Measurements from ENCODE around the gene CDC23.
"Not testable (repeated sequence)": the region's sequence is repeated elsewhere in the genome, so short reads cannot be mapped to it uniquely, and the experiment has no call there.

Gene CDC23

GRCh38 chr5:138230261-138230660 is 17.1 kb upstream of the CDC23 start:
- H3K27ac ChIP-seq = peak overlapping the region; percentile 60
- no peak for TF ChIP-seq CTCF (conservative IDR thresholded peaks at IDR 0.05)

DNA sequence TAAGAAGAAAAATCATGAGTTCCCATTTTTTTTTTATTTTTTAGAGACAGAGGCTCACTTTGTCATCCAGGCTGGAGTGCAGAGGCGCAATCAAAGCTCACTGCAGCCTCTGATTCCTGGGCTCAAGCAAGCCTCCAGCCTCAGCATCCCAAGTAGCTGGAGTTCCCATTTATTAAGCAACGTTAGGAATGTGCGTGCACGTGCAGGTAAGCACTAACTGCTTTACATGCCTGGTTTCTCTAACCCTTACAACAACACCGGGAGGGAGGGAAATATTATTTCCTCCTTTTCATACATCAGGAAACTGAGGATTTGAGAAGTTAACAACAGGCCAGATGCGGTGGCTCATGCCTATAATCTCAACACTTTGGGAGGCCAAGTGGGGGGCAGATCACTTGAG is 16.3 kb upstream of the CDC23 start:
- no peak for TF ChIP-seq CTCF (conservative IDR thresholded peaks at IDR 0.05)
- H3K27ac ChIP-seq = peak overlapping the region; percentile 60

DNA sequence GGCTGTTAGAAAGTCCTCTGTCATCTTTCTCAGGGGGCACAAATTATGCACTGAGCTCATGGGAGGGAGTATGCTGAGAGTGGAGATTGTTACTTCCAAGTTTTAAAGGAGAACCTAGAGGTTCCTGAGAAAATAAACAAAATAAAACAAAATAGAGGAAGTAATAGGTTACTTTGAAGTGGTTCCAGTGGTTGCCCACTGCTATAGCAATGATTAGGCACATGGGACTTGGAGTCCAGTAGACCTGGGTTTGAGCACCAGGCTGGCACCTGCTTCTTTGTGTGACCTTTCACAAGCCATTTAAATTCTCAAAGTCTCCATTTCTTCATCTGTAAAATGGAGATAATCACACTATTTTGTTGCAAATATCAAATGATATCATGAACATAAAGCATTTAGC is 13.8 kb upstream of the CDC23 start:
- no peak overlapping the region for H3K27ac ChIP-seq
- TF ChIP-seq CTCF (conservative IDR thresholded peaks at IDR 0.05) = no peak

DNA sequence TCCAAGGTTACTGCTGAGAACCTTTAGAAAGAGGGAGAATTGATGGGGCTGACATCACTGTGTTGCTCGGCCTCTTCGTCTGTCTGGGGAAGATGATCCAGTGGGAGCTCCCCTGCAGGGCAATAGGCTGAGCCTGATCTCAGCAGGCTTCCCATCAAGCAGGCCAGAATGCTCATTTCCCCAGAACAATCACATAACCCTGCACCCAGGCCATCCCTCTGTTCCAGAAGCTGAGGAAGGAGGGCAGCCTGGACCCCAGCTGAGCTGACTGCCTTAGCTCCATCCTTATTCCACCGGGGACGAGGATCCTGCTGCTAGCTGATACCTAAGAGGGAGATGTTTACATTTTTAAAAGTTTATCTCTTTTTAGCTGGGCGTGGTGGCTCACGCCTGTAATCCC is 11.6 kb upstream of the CDC23 start:
- H3K27ac ChIP-seq = no peak overlapping the region
- no peak for TF ChIP-seq CTCF (conservative IDR thresholded peaks at IDR 0.05)

GRCh38 chr5:138223532-138223931 is 10.4 kb upstream of the CDC23 start:
- no peak for TF ChIP-seq CTCF (conservative IDR thresholded peaks at IDR 0.05)
- no peak overlapping the region for H3K27ac ChIP-seq

DNA sequence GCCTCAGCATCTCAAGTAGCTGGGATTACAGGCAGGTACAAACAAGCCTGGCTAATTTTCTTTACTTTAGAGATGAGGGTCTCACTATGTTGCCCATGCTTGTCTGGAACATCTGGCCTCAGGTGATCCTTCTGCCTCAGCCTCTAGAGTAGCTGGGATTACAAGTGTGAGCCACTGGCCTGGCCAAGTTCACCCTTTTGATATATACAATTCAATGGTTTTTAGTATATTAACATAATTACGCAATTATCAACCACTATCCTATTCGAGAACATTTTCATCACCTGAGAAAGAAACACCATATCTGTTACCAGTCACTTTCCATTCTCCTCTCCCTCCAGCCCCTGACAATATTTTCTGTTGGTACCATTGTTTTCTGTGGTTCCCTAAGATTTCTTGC is 3.7 kb upstream of the CDC23 start:
- H3K27ac ChIP-seq = no peak overlapping the region
- no peak for TF ChIP-seq CTCF (conservative IDR thresholded peaks at IDR 0.05)

- H3K27ac ChIP-seq = peak overlapping the region; percentile 84
- no peak for TF ChIP-seq CTCF (conservative IDR thresholded peaks at IDR 0.05)
Observed at GRCh38 chr5:138212828-138213160, 329 bp downstream of the CDC23 start.

- no peak overlapping the region for H3K27ac ChIP-seq
- TF ChIP-seq CTCF (conservative IDR thresholded peaks at IDR 0.05) = no peak
Observed at GRCh38 chr5:138210985-138211384, 2.1 kb downstream of the CDC23 start.

DNA sequence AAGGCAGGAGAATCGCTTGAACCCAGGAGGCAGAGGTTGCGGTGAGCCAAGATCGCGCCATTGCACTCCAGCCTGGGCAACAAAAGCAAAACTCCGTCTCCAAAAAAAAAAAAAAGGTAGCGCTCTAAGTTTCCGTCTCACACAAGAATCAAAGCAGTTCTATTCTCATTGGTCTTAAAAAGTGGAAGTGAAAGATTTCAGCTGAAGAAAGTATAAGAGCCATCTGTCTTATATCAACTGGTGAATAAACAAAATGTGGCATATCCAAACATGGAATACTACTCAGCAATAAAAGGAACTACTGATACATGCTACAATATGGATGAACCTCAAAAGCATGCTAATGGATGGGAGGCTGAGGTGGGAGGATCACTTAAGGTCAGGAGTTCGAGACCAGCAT is 19.3 kb downstream of the CDC23 start:
- H3K27ac ChIP-seq = not testable (repeated sequence)
